Gastrocnemius medialis (tissue), 4 donors: Measurements from ENCODE around the gene SH3YL1.

Experiments
- CTCF ChIP-seq, 5 experiments: fragments of 450-650 bp in 3 of 5; fragments of 200-600 bp in 2 of 5; sonication (generic) in 2 of 5; IDR thresholded peaks in 4 of 5; conservative IDR thresholded peaks in 1 of 5; 1 replicate in 4 of 5; 2 replicates in 1 of 5; pipeline ENCODE4 v1.5.1; 2016 to 2019; ENCODE audit warnings: antibody characterized with exemption in 5 of 5, mild to moderate bottlenecking in 3 of 5, moderate library complexity in 3 of 5
- POLR2A ChIP-seq, 2 donors: fragments of 450-650 bp; IDR thresholded peaks; one replicate each; pipeline ENCODE4 v1.6.1; 2017; ENCODE audit warnings: antibody characterized with exemption in 2 of 2, mild to moderate bottlenecking in 2 of 2, moderate library complexity in 2 of 2

GRCh38 chr2:271917-272316 is 8.1 kb upstream of the SH3YL1 start:
- TF ChIP-seq CTCF (IDR thresholded peaks at IDR 0.05 in 4 of 5, conservative IDR thresholded peaks at IDR 0.05 in 1 of 5) = no peak
- no peak for TF ChIP-seq POLR2A (IDR thresholded peaks at IDR 0.05)
